ENCODE measurements around the gene DENND1A.
"Not testable (repeated sequence)": the region's sequence is repeated elsewhere in the genome, so short reads cannot be mapped to it uniquely, and the experiment has no call there.

The DENND1A gene

GRCh38 chr9:123923377-123923776 is 6.5 kb downstream of the DENND1A start:
- DNase-seq (ENCODE audit: low read depth): no peak

GRCh38 chr9:123922911-123923310 is 7.0 kb downstream of the DENND1A start:
- DNase-seq (ENCODE audit: low read depth): no peak

- no peak for DNase-seq (ENCODE audit: low read depth)
Measured at GRCh38 chr9:123922431-123922830, 7.5 kb downstream of the DENND1A start.

GRCh38 chr9:123914517-123915196 is 15.3 kb downstream of the DENND1A start:
- no peak for DNase-seq (ENCODE audit: low read depth)

- DNase-seq (ENCODE audit: low read depth): no peak
Measured at GRCh38 chr9:123912167-123912897, 17.6 kb downstream of the DENND1A start.

- no peak for DNase-seq (ENCODE audit: low read depth)
Measured at GRCh38 chr9:123911024-123911423, 18.9 kb downstream of the DENND1A start.

GRCh38 chr9:123909192-123909591 is 20.7 kb downstream of the DENND1A start:
- not testable (repeated sequence) for DNase-seq (ENCODE audit: low read depth)

GRCh38 chr9:123903550-123903949 is 26.4 kb downstream of the DENND1A start:
- not testable (repeated sequence) for DNase-seq (ENCODE audit: low read depth)

- no peak for DNase-seq (ENCODE audit: low read depth)
Measured at GRCh38 chr9:123894822-123895221, 35.1 kb downstream of the DENND1A start.

- DNase-seq (ENCODE audit: low read depth): no peak
Measured at GRCh38 chr9:123893831-123894460, 36.0 kb downstream of the DENND1A start.

- no peak for DNase-seq (ENCODE audit: low read depth)
Measured at GRCh38 chr9:123893115-123893514, 36.8 kb downstream of the DENND1A start.

- DNase-seq (ENCODE audit: low read depth): no peak
Measured at GRCh38 chr9:123887837-123888236, 42.1 kb downstream of the DENND1A start.

- not testable (repeated sequence) for DNase-seq (ENCODE audit: low read depth)
Measured at GRCh38 chr9:123885834-123886233, 44.1 kb downstream of the DENND1A start.

GRCh38 chr9:123883634-123884033 is 46.3 kb downstream of the DENND1A start:
- DNase-seq (ENCODE audit: low read depth): no peak

- DNase-seq (ENCODE audit: low read depth): no peak
Measured at GRCh38 chr9:123881604-123882003, 48.3 kb downstream of the DENND1A start.

GRCh38 chr9:123880420-123880819 is 49.5 kb downstream of the DENND1A start:
- DNase-seq (ENCODE audit: low read depth): no peak

- DNase-seq (ENCODE audit: low read depth): no peak
Measured at GRCh38 chr9:123876750-123877149, 53.2 kb downstream of the DENND1A start.

- no peak for DNase-seq (ENCODE audit: low read depth)
Measured at GRCh38 chr9:123872710-123873109, 57.2 kb downstream of the DENND1A start.

- no peak for DNase-seq (ENCODE audit: low read depth)
Measured at GRCh38 chr9:123871781-123872180, 58.1 kb downstream of the DENND1A start.

- DNase-seq (ENCODE audit: low read depth): no peak
Measured at GRCh38 chr9:123868002-123868401, 61.9 kb downstream of the DENND1A start.

- DNase-seq (ENCODE audit: low read depth): no peak
Measured at GRCh38 chr9:123867034-123867433, 62.9 kb downstream of the DENND1A start.

- no peak for DNase-seq (ENCODE audit: low read depth)
Measured at GRCh38 chr9:123866497-123866896, 63.4 kb downstream of the DENND1A start.

Data from activated gamma-delta T cell treated with anti-CD3 and anti-CD28 coated beads, Interleukin-2, amount 50 U/mL, for 16 hours (primary cell).